Progenitor cell of endocrine pancreas (in vitro differentiated cells): Measurements from ENCODE around the gene NUDT4. TPM values are rescaled to one million over a fixed set of nuclear protein-coding genes. Genes with fewer than 3 reads are reported as not detected.
A peak's percentile ranks its signal among the peaks of the same experiment; 100 is the strongest.
"Not testable (repeated sequence)": the region's sequence is repeated elsewhere in the genome, so short reads cannot be mapped to it uniquely, and the experiment has no call there.

Source experiments
- DNase-seq: peaks from one replicate; pipeline ENCODE4 v3.0.0; 2021; ENCODE audit warnings: low spot score; ENCODE audit not compliant: unreplicated experiment
- H3K27ac Mint-ChIP-seq: 2 replicates; pipeline ENCODE4 v1.8.0; 2021; ENCODE audit warnings: mild to moderate bottlenecking, moderate library complexity, mixed read lengths
- H3K27me3 Mint-ChIP-seq: 2 replicates; pipeline ENCODE4 v1.8.0; 2021; ENCODE audit warnings: mixed read lengths
- H3K36me3 Mint-ChIP-seq: 2 replicates; pipeline ENCODE4 v1.8.0; 2022; ENCODE audit warnings: mixed read lengths; ENCODE audit not compliant: insufficient read depth
- H3K4me1 Mint-ChIP-seq: 2 replicates; pipeline ENCODE4 v1.8.0; 2021; ENCODE audit warnings: low read depth, mixed read lengths
- H3K4me3 Mint-ChIP-seq: 2 replicates; pipeline ENCODE4 v1.8.0; 2021; ENCODE audit warnings: low read depth, mild to moderate bottlenecking, moderate library complexity, mixed read lengths
- H3K9me3 Mint-ChIP-seq: 2 replicates; pipeline ENCODE4 v1.8.0; 2021; ENCODE audit warnings: low read depth, mixed read lengths
- total RNA-seq: library from RNA; stranded (reverse); gene quantifications from 2 replicates; pipeline ENCODE4 v1.2.1, GENCODE V29; 2021
- TF ChIP-seq, protein P1 (sequence below): fragments of 200-600 bp; sonication (generic); IDR thresholded peaks from one replicate; pipeline ENCODE4 v1.5.0; 2021; ENCODE audit warnings: antibody characterized with exemption, mild to moderate bottlenecking; ENCODE audit not compliant: unreplicated experiment

Gene NUDT4
- total RNA-seq, 1 donor from 2014 or later = 66.3 TPM

DNA sequence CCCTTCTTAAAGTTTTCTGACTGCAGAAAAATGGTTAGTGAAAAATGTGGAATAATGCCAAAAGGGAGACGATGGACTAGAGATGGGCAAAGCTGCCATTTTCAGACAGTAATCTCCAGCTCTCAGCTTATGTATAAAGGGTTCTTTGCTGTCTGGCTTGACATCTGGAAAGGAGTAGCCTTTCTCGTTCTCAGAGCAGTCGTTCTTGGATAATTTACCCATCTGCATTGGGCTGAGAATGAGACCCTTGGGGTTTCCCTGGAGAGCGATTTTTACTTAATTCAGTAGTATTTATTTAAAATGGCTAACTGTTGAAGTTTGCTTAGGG, 1.2 kb downstream of the NUDT4 start:
- no peak for DNase-seq
- Mint-ChIP-seq H3K4me1 (peaks cover 45% of the 10 kb centered on the region), H3K27ac (peak overlapping the region; percentile 98), H3K9me3 (no peaks in the 10 kb centered on the region), H3K27me3 (no peaks in the 10 kb centered on the region), H3K36me3 (peaks cover 1% of the 10 kb centered on the region), H3K4me3 (peak overlapping the region; percentile 100)
- TF ChIP-seq, protein P1, sequence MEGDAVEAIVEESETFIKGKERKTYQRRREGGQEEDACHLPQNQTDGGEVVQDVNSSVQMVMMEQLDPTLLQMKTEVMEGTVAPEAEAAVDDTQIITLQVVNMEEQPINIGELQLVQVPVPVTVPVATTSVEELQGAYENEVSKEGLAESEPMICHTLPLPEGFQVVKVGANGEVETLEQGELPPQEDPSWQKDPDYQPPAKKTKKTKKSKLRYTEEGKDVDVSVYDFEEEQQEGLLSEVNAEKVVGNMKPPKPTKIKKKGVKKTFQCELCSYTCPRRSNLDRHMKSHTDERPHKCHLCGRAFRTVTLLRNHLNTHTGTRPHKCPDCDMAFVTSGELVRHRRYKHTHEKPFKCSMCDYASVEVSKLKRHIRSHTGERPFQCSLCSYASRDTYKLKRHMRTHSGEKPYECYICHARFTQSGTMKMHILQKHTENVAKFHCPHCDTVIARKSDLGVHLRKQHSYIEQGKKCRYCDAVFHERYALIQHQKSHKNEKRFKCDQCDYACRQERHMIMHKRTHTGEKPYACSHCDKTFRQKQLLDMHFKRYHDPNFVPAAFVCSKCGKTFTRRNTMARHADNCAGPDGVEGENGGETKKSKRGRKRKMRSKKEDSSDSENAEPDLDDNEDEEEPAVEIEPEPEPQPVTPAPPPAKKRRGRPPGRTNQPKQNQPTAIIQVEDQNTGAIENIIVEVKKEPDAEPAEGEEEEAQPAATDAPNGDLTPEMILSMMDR = no peak

DNA sequence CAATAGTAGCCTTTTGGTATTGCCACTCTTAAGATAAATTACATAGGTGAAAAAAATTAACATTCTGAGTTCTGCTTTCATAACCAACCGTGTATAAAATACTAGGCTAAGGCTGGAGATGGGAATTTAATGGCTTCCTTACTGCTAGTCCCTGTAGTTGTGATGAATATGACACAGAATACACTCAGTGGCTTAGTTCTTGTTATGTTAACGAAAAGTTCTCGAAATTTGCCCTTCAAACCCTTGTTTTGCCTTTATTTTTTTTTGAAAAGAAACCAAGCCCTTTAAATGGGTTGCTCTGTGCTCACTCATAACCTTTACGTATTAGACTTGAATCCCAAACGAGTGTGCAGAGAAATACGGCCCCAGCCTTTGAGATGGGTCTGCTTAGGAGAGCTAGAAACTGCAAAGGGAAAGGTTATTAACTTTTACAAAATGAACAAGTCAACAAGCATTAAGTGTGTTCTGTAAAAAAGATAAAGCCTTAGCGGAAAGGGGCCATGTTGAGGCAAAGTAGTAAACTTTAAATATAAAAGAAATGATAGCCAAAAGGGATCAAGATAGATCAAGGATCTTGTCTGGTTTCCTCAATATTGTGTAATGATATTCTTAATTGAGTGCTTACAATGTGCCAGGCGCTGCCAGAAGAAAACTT, 1.7 kb downstream of the NUDT4 start:
- peaks cover 41% of the 10 kb centered on the region for H3K4me1 Mint-ChIP-seq
- no peaks in the 10 kb centered on the region for H3K27me3 Mint-ChIP-seq
- H3K36me3 Mint-ChIP-seq = peaks cover 1% of the 10 kb centered on the region
- peak overlapping the region; percentile 100 for H3K4me3 Mint-ChIP-seq
- peak overlapping the region; percentile 98 for H3K27ac Mint-ChIP-seq
- DNase-seq = no peak
- TF ChIP-seq, protein P1 = no peak
- H3K9me3 Mint-ChIP-seq = no peaks in the 10 kb centered on the region

DNA sequence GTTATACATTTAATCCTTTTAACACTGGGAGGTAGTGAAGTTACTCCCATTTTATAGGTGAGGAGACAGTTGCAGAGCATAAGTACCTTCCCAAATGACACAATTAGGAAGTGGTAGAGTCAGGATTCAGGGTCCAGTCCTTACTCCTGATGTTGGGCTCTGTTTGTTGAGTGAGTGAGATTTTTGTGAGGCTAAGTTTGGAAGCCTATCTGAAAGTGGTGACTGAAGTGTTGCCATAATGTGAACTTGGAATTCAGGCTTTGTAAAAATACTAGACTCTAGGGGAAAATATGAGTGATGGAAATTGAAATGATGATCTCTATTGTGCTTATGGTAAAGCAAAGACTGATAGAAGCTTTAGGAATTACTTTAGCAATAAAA, 2.2 kb downstream of the NUDT4 start:
- Mint-ChIP-seq H3K27ac (peak overlapping the region; percentile 59), H3K9me3 (no peaks in the 10 kb centered on the region), H3K27me3 (no peaks in the 10 kb centered on the region), H3K4me3 (peak overlapping the region; percentile 100), H3K36me3 (peaks cover 2% of the 10 kb centered on the region), H3K4me1 (peaks cover 41% of the 10 kb centered on the region)
- no peak for DNase-seq
- TF ChIP-seq, protein P1 = no peak

DNA sequence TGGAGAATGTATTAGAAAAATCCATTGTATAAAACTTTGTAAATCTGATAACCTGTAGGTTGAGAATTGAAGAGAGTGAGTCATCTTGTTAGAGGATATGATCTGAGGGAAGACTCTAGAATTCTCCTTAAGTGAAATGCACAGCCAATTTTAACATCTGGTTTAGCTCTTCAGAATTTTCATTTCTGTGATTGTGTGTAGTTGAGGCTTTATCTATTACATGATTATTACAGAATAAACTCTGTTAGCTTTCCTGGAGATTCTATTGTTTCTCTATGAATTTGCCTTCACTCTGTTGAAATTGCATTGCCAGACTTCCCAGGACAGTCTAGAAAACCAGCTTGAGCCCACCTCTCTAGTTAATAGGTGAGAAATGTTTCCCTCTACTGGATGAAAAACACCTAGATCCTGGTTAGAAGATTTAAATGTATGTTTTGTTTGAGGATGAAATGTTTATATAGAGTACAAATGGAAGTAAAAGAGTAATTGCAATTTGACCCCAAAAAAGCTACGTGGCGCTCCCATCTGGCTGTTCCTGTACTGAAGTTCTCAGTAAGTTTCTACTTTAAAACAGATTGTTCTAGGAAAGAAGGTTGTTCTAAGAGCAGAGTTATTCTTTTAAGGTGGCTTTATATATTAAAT, 2.9 kb downstream of the NUDT4 start:
- no peaks in the 10 kb centered on the region for H3K27me3 Mint-ChIP-seq
- H3K36me3 Mint-ChIP-seq = peaks cover 7% of the 10 kb centered on the region
- TF ChIP-seq, protein P1 = peak; percentile 58
- H3K27ac Mint-ChIP-seq = peak overlapping the region; percentile 59
- H3K9me3 Mint-ChIP-seq = no peaks in the 10 kb centered on the region
- DNase-seq = no peak
- H3K4me3 Mint-ChIP-seq = peak overlapping the region; percentile 100
- H3K4me1 Mint-ChIP-seq = peaks cover 47% of the 10 kb centered on the region

DNA sequence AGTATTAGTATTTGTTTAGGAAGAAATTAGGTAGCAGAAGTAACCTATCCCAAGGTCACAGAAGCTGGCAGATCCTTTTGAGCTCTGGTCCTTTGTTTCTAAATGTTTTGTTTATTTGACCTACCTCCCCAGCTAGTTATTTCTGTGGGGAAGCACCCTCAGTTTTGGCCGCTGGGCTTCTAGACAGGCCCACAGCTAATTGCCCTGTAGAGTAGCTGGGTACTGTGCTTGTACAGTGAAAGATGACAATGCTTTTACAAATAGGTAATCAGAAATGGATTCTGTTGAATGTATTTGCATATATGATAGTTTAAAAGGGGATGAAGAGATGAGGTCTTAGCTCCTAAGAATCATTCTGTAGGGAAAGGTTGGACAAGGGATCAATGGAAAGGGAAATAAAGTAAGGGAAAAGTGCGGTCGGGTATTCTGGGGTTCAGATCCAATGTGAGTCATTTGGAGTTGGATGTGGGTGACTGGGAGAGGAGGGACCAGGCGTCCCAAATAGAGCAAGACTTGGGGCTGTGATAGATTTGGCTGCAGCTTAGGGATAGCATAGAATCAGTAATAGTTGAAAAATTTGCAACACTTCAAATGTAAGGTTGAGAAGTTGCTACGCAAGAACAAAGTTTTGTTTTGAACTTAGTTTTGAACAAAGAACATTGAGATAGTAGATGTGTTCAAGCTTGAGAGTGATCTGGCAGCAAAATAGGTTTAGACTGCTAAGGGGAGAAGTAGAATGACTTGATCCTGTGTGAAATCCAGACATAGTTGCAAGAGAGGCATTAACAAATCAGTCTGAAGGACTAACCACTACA, 3.6 kb downstream of the NUDT4 start:
- H3K27ac Mint-ChIP-seq = peak overlapping the region; percentile 59
- DNase-seq = no peak
- peaks cover 45% of the 10 kb centered on the region for H3K4me1 Mint-ChIP-seq

DNA sequence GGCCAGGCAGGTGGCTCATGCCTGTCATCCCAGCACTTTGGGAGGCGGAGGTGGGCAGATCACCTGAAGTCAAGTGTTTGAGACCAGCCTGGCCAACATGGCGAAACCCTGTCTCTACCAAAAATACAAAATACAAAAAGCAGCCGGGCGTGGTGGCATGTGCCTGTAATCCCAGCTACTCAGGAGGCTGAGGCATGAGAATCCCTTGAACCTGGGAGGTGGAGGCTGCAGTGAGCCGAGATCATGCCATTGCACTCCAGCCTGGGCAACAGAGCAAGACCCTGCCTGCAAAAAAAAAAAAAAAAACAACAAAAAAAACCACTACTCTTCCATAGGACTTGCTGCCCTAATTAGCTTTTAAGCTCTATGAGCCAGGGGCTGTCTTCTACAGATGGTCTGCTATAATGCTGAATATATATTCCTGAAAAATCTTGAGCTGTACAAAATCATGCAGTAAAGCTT, 4.3 kb downstream of the NUDT4 start:
- not testable (repeated sequence) for H3K36me3 Mint-ChIP-seq, H3K27ac Mint-ChIP-seq, H3K9me3 Mint-ChIP-seq, H3K27me3 Mint-ChIP-seq, DNase-seq
- peak overlapping the region; percentile 100 for H3K4me3 Mint-ChIP-seq
- H3K4me1 Mint-ChIP-seq = peaks cover 38% of the 10 kb centered on the region

More for the DNA sequence above, 3.6 kb downstream of the NUDT4 start:
- H3K36me3 Mint-ChIP-seq = peaks cover 7% of the 10 kb centered on the region
- H3K4me3 Mint-ChIP-seq = peak overlapping the region; percentile 100
- H3K27me3 Mint-ChIP-seq = no peaks in the 10 kb centered on the region
- H3K9me3 Mint-ChIP-seq = no peaks in the 10 kb centered on the region
- TF ChIP-seq, protein P1 = no peak
